Measurements from ENCODE around the gene FOXD1. TPM values are rescaled to one million over a fixed set of nuclear protein-coding genes. Genes with fewer than 3 reads are reported as not detected.

The FOXD1 gene
- total RNA-seq, 1 donor = 17.0 TPM

DNA sequence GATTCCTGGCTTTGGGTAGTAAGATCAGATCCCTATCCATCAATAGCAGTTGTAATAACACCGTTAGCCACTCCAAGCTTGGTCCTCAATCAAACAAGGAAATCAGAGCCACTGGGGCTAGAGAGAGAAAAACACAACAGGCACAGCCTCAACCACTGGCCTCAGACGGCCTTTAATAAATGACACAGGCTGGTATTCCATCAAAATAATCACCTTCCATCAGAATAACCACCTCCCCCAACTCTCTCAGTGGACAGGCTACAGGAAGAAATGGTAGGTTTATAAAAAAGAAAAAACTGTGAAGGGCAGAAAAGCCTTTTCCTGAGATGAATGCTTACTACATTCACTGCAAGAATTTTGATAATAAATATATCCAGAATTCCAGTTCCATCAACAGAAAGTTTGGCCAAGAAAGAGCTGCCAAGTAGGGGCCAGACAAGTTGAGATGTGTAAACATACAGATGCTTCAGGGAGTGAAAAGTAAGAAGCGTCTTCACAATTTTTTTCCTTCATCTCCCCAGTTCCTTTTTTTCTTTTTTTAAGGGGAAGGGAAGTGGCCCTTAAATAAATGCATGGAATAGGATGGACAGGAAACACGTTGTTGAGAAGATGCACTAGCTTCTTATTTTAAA lies 5.5 kb downstream of the FOXD1 start:
- H3K27ac ChIP-seq (ENCODE audit: low read depth, low read length) = no peak overlapping the region
- peaks cover 8% of the 10 kb centered on the region for H4K20me1 ChIP-seq (ENCODE audit: insufficient read depth, low read length)
- peaks cover 61% of the 10 kb centered on the region for H3K79me2 ChIP-seq (ENCODE audit: insufficient read depth, low read length)
- peaks cover 10% of the 10 kb centered on the region for H3K36me3 ChIP-seq (ENCODE audit: insufficient read depth, low read length)
- DNase-seq (ENCODE audit: insufficient read length, low spot score, missing footprints) = no peak
- TF ChIP-seq, protein P1, sequence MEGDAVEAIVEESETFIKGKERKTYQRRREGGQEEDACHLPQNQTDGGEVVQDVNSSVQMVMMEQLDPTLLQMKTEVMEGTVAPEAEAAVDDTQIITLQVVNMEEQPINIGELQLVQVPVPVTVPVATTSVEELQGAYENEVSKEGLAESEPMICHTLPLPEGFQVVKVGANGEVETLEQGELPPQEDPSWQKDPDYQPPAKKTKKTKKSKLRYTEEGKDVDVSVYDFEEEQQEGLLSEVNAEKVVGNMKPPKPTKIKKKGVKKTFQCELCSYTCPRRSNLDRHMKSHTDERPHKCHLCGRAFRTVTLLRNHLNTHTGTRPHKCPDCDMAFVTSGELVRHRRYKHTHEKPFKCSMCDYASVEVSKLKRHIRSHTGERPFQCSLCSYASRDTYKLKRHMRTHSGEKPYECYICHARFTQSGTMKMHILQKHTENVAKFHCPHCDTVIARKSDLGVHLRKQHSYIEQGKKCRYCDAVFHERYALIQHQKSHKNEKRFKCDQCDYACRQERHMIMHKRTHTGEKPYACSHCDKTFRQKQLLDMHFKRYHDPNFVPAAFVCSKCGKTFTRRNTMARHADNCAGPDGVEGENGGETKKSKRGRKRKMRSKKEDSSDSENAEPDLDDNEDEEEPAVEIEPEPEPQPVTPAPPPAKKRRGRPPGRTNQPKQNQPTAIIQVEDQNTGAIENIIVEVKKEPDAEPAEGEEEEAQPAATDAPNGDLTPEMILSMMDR (IDR thresholded peaks at IDR 0.05; ENCODE audit: extremely low read depth, low read depth, low read length) = no peak
- no peak overlapping the region for H2AFZ ChIP-seq (ENCODE audit: low read length)
- H3K4me1 ChIP-seq (ENCODE audit: insufficient read depth, low read length) = peaks cover 22% of the 10 kb centered on the region
- H3K27me3 ChIP-seq (ENCODE audit: insufficient read depth, low read length) = no peaks in the 10 kb centered on the region
- H3K4me3 ChIP-seq (ENCODE audit: insufficient read depth, low read length) = no peak overlapping the region
- no peaks in the 10 kb centered on the region for H3K9me3 ChIP-seq (ENCODE audit: low read depth, low read length)
- H3K4me2 ChIP-seq (ENCODE audit: insufficient read depth, low read length) = no peak overlapping the region

- H3K27me3 ChIP-seq (ENCODE audit: insufficient read depth, low read length) = no peaks in the 10 kb centered on the region
- DNase-seq (ENCODE audit: insufficient read length, low spot score, missing footprints) = no peak
- H3K79me2 ChIP-seq (ENCODE audit: insufficient read depth, low read length) = peaks cover 57% of the 10 kb centered on the region
- H3K4me2 ChIP-seq (ENCODE audit: insufficient read depth, low read length) = no peak overlapping the region
- H3K4me1 ChIP-seq (ENCODE audit: insufficient read depth, low read length) = peaks cover 27% of the 10 kb centered on the region
- H3K36me3 ChIP-seq (ENCODE audit: insufficient read depth, low read length) = peaks cover 10% of the 10 kb centered on the region
- no peaks in the 10 kb centered on the region for H3K9me3 ChIP-seq (ENCODE audit: low read depth, low read length)
- TF ChIP-seq, protein P1 (IDR thresholded peaks at IDR 0.05; ENCODE audit: extremely low read depth, low read depth, low read length) = no peak
- no peak overlapping the region for H3K27ac ChIP-seq (ENCODE audit: low read depth, low read length)
- peaks cover 8% of the 10 kb centered on the region for H4K20me1 ChIP-seq (ENCODE audit: insufficient read depth, low read length)
- H3K4me3 ChIP-seq (ENCODE audit: insufficient read depth, low read length) = no peak overlapping the region
- no peak overlapping the region for H2AFZ ChIP-seq (ENCODE audit: low read length)
Measured at GRCh38 chr5:73442231-73442811, 6.3 kb downstream of the FOXD1 start.

GRCh38 chr5:73441378-73441777 lies 7.2 kb downstream of the FOXD1 start:
- TF ChIP-seq, protein P1 (IDR thresholded peaks at IDR 0.05; ENCODE audit: extremely low read depth, low read depth, low read length) = no peak
- Histone ChIP-seq H3K4me2 (ENCODE audit: insufficient read depth, low read length) (no peak overlapping the region), H3K36me3 (ENCODE audit: insufficient read depth, low read length) (peaks cover 10% of the 10 kb centered on the region), H2AFZ (ENCODE audit: low read length) (no peak overlapping the region), H4K20me1 (ENCODE audit: insufficient read depth, low read length) (peaks cover 4% of the 10 kb centered on the region), H3K79me2 (ENCODE audit: insufficient read depth, low read length) (peaks cover 50% of the 10 kb centered on the region), H3K4me1 (ENCODE audit: insufficient read depth, low read length) (peaks cover 27% of the 10 kb centered on the region), H3K9me3 (ENCODE audit: low read depth, low read length) (no peaks in the 10 kb centered on the region), H3K27me3 (ENCODE audit: insufficient read depth, low read length) (no peaks in the 10 kb centered on the region), H3K27ac (ENCODE audit: low read depth, low read length) (no peak overlapping the region), H3K4me3 (ENCODE audit: insufficient read depth, low read length) (no peak overlapping the region)
- DNase-seq (ENCODE audit: insufficient read length, low spot score, missing footprints) = no peak

GRCh38 chr5:73440262-73440661 lies 8.3 kb downstream of the FOXD1 start:
- H2AFZ ChIP-seq (ENCODE audit: low read length) = no peak overlapping the region
- H3K36me3 ChIP-seq (ENCODE audit: insufficient read depth, low read length) = peaks cover 10% of the 10 kb centered on the region
- TF ChIP-seq, protein P1 (IDR thresholded peaks at IDR 0.05; ENCODE audit: extremely low read depth, low read depth, low read length) = no peak
- DNase-seq (ENCODE audit: insufficient read length, low spot score, missing footprints) = no peak
- H3K4me2 ChIP-seq (ENCODE audit: insufficient read depth, low read length) = no peak overlapping the region
- H3K9me3 ChIP-seq (ENCODE audit: low read depth, low read length) = no peaks in the 10 kb centered on the region
- peaks cover 39% of the 10 kb centered on the region for H3K79me2 ChIP-seq (ENCODE audit: insufficient read depth, low read length)
- H3K4me1 ChIP-seq (ENCODE audit: insufficient read depth, low read length) = peaks cover 23% of the 10 kb centered on the region
- no peaks in the 10 kb centered on the region for H3K27me3 ChIP-seq (ENCODE audit: insufficient read depth, low read length)
- no peak overlapping the region for H3K27ac ChIP-seq (ENCODE audit: low read depth, low read length)
- H4K20me1 ChIP-seq (ENCODE audit: insufficient read depth, low read length) = no peaks in the 10 kb centered on the region
- H3K4me3 ChIP-seq (ENCODE audit: insufficient read depth, low read length) = no peak overlapping the region
